ENCODE measurements around the gene HIVEP1. TPM values are rescaled to one million over a fixed set of nuclear protein-coding genes. Genes with fewer than 3 reads are reported as not detected.

HIVEP1 gene
- total RNA-seq, 2 donors from 2014 or later: 12.5 to 15.2 TPM

Other genes starting within 250 kb of the HIVEP1 start
- gene ADTRP, start 233.5 kb upstream of the HIVEP1 start, total RNA-seq: not detected

Measured in body of pancreas (tissue), 2 donors.